GM12873 (cell line): ENCODE data around the gene NAGA.

Source experiments
- TF ChIP-seq, protein P1 (sequence below): IDR thresholded peaks from 2 replicates; pipeline ENCODE4 v1.5.1; 2012; ENCODE audit warnings: low read depth, mild to moderate bottlenecking, moderate library complexity, low read length, control low read depth; ENCODE audit not compliant: insufficient read depth; ENCODE audit errors: missing control alignments

The NAGA gene

GRCh38 chr22:42078469-42079318, 8.1 kb upstream of the NAGA start:
- TF ChIP-seq, protein P1, sequence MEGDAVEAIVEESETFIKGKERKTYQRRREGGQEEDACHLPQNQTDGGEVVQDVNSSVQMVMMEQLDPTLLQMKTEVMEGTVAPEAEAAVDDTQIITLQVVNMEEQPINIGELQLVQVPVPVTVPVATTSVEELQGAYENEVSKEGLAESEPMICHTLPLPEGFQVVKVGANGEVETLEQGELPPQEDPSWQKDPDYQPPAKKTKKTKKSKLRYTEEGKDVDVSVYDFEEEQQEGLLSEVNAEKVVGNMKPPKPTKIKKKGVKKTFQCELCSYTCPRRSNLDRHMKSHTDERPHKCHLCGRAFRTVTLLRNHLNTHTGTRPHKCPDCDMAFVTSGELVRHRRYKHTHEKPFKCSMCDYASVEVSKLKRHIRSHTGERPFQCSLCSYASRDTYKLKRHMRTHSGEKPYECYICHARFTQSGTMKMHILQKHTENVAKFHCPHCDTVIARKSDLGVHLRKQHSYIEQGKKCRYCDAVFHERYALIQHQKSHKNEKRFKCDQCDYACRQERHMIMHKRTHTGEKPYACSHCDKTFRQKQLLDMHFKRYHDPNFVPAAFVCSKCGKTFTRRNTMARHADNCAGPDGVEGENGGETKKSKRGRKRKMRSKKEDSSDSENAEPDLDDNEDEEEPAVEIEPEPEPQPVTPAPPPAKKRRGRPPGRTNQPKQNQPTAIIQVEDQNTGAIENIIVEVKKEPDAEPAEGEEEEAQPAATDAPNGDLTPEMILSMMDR = no peak

- TF ChIP-seq, protein P1 = no peak
Observed at GRCh38 chr22:42077486-42078125, 7.0 kb upstream of the NAGA start.

- TF ChIP-seq, protein P1 = no peak
Observed at GRCh38 chr22:42076764-42077485, 6.3 kb upstream of the NAGA start.

DNA sequence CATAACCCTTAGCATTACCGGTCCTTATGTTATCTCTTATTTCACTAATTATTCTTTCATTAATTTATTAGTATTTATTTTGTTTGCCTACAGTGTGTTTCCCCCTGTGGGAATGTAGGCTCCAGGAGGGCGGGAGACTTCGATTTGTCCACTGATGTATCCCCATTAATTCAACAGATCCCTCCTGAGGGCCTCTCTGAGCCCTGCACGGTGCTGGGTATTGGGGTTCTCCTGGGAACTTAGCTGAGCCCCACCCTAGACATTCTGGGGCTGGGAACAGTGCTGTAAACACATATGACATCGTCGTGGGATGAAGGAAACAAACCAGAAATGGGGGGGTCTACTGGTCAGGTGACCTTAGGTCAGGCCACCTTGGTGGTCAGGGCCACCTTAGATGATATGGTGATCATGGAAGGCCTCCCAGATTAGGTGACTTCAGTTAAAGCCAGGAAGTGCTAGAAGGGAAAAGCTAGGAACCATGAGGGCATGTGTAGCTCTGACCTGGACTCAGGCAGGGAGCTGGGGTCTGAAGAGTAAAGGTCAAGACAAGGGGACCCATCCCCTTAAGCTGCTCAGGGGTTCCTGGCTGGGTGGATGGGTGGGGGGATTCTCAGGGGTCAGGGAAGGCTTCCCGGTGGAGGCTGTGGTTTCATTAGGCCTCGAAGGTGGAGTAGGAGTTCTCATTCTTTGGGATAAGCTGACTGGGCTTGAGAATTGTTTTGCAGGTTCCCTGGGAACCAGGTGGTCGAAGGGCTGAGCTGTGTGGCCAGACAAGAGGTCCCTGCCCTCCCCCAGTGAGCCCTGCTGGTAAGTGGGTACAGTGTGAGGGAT, 4.4 kb upstream of the NAGA start:
- TF ChIP-seq, protein P1 = no peak

DNA sequence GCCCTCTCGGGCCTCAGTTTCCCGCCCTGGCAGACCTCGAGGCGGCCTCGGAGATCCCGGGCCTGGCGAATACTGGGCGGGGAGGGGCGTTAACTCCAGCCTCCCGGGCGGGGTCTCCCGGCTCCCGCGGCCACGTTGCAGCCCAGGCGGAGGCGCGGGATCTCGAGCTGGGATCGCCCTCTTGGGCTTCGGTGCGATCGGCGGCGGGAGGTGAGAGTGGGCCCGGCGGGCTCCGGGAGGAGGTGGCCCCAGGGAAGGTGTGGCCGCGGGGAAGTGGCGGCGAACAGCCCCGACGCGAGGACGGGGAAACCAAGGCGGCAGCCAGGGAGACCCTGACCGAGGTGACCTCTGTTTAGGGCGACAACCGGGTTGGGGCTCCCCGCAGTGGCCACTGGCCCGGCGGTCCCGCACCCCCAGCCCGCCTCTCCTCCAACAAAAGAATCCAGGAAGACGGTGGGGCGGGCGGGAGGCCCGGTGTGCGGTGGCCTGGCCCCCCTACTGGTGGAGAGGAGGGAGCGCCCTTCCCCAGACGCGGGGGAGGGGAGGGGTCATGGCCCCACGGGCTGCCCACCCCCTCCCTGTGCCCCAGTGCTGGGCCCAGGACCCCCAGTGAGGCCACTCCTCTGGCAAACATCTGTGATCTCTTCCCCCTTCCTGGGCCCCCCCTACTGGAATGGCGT, 3.7 kb upstream of the NAGA start, which contains the start of gene PHETA2:
TSS of gene PHETA2 (plus strand) at position 117 of the 680 bp plus-strand sequence. CDS start 3,046 bp downstream, outside the sequence.
- TF ChIP-seq, protein P1 = peak; percentile 37

GRCh38 chr22:42073621-42074041, 3.0 kb upstream of the NAGA start:
- TF ChIP-seq, protein P1 = no peak
